ENCODE data around the gene KRTAP4-16. TPM values are rescaled to one million over a fixed set of nuclear protein-coding genes. Genes with fewer than 3 reads are reported as not detected.
"Not testable (repeated sequence)": the region's sequence is repeated elsewhere in the genome, so short reads cannot be mapped to it uniquely, and the experiment has no call there.

KRTAP4-16 gene
- total RNA-seq, 4 donors from 2014 or later = not detected

DNA sequence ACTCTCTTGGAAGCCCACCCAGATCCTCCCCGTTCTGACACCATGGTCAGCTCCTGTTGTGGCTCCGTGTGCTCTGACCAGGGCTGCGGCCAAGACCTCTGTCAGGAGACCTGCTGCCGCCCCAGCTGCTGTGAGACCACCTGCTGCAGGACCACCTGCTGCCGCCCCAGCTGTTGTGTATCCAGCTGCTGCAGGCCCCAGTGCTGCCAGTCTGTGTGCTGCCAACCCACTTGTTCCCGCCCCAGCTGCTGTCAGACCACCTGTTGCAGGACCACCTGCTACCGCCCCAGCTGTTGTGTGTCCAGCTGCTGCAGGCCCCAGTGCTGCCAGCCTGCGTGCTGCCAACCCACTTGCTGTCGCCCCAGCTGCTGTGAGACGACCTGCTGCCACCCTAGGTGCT, 3.3 kb upstream of the KRTAP4-16 start, which contains the start of gene KRTAP4-9:
Gene KRTAP4-9 (plus strand): TSS at position 43 of the 400 bp plus-strand sequence. CDS start 0 bp downstream, at position 43.
- TF ChIP-seq, protein P1, sequence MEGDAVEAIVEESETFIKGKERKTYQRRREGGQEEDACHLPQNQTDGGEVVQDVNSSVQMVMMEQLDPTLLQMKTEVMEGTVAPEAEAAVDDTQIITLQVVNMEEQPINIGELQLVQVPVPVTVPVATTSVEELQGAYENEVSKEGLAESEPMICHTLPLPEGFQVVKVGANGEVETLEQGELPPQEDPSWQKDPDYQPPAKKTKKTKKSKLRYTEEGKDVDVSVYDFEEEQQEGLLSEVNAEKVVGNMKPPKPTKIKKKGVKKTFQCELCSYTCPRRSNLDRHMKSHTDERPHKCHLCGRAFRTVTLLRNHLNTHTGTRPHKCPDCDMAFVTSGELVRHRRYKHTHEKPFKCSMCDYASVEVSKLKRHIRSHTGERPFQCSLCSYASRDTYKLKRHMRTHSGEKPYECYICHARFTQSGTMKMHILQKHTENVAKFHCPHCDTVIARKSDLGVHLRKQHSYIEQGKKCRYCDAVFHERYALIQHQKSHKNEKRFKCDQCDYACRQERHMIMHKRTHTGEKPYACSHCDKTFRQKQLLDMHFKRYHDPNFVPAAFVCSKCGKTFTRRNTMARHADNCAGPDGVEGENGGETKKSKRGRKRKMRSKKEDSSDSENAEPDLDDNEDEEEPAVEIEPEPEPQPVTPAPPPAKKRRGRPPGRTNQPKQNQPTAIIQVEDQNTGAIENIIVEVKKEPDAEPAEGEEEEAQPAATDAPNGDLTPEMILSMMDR (IDR thresholded peaks at IDR 0.05; ENCODE audit: low read depth) = not testable (repeated sequence)

DNA sequence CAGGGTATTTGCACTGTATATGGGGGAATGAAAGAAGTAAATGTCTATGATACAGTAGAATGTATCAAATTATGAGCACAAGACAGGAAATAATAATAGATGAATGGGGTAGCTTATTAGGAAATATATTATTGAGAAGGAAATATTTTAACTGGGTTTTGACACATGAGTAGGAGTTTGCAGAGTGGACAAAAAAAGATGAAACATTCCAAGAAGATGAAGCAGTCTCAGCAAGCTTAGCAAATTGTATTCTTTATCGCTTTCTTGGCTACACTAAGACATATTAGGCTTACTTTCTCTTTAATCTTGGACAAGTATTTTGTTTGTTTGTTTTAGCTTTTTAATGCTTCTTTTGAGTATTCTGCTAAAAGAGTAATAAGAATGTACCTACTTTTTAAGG, 1.9 kb upstream of the KRTAP4-16 start:
- TF ChIP-seq, protein P1 (IDR thresholded peaks at IDR 0.05; ENCODE audit: low read depth) = no peak

DNA sequence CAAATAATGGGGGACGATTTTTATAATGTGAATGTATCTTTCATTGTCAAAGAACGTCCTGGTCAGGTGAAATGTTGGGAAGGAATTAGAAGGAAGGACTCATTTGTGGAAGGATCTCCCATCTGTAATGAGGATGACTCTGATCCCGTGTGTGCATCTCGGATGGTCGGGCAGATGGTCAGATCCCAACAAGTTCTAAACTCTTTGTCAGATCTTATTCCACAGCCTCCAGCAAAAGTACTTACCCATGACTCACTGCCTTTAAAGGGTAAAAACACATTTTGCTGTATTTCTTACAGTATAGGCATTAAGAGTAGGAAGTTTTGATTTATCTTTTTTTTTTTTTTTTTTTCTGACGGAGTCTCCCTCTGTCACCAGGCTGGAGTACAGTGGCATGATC, 3.5 kb downstream of the KRTAP4-16 start:
- TF ChIP-seq, protein P1 (IDR thresholded peaks at IDR 0.05; ENCODE audit: low read depth) = no peak

DNA sequence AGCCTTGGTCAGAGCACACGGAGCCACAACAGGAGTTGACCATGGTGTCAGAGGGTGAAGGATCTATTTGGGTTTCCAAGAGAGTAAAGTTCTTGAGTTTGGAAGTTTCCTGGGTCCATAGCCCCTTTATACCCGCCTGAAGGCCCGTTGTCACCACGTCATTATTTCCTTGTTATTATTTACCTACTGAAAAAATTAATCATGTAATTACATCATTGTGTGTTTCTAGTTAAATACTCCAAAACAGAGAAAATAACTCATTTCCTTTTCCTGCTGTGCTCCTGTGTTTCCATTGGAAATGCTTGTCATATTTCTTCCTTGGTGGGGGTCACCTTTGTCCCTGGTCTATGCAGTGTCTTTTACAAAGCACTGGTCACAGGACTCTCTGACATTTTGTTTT, 4.0 kb downstream of the KRTAP4-16 start, which contains the start of gene KRTAP4-8:
Gene KRTAP4-8 (minus strand): TSS at position 101 of the 400 bp plus-strand sequence. CDS start 58 bp downstream, at position 43.
- TF ChIP-seq, protein P1 (IDR thresholded peaks at IDR 0.05; ENCODE audit: low read depth) = no peak

DNA sequence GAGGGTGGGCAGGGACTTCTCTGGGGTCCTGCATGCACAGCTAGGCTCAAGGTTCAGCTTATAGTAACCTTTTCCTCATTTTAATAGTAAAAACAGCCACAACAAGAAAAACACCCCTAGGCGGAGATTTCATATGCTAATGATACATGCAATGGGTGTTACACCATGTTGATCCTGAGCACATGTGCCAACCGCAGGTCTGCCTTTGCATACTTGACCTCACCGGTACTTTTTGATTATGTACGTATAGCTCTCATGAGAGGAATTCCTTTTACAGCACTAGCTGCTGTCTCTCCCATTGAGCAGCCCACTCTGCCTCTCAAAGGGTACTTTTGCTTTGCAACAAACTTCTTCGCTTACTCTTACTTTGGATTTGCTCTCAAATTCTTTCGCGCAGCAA, 6.0 kb downstream of the KRTAP4-16 start:
- TF ChIP-seq, protein P1 (IDR thresholded peaks at IDR 0.05; ENCODE audit: low read depth) = no peak

DNA sequence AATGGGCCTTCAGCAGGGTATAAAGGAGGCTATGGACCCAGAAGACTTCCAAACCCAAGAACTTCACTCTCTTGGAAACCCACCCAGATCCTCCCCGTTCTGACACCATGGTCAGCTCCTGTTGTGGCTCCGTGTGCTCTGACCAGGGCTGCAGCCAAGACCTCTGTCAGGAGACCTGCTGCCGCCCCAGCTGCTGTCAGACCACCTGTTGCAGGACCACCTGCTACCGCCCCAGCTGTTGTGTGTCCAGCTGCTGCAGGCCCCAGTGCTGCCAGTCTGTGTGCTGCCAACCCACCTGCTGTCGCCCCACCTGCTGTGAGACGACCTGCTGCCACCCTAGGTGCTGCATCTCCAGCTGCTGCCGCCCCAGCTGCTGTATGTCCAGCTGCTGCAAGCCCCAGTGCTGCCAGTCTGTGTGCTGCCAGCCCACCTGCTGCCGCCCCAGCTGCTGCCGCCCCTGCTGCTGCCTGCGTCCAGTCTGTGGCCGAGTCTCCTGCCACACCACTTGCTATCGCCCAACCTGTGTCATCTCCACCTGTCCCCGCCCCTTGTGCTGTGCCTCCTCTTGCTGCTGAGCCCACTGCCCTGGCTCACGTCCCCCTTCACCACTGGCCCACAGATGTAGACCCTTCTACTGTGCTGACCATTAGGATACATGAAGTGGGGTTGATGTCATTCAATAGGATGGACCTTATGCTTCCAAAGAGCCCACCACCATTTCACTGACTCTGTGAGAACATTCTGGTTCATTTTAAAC, 17.7 kb downstream of the KRTAP4-16 start, which contains the start of gene KRTAP4-7:
Gene KRTAP4-7 (plus strand): TSS at position 51 of the 757 bp plus-strand sequence. CDS start 57 bp downstream, at position 108.
- TF ChIP-seq, protein P1 (IDR thresholded peaks at IDR 0.05; ENCODE audit: low read depth) = not testable (repeated sequence)

DNA sequence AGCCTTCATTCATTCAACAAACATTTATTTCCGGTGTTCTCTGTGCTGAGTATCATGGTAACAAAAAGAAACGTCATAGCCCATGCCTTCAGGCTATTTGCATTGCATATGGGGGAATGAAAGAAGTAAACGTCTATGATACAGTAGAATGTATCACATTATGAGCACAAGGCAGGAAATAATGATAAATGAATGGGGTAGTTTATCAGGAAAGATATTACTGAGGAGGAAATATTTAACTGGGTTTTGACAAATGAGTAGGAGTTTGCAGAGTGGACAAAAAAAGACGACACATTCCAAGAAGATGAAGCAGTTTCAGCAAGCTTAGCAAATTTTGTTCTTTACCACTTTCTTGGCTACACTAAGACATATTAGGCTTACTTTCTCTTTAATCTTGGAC, 19.4 kb downstream of the KRTAP4-16 start:
- TF ChIP-seq, protein P1 (IDR thresholded peaks at IDR 0.05; ENCODE audit: low read depth) = no peak
